SKM-1 (cell line): ENCODE measurements around the gene ZNF618.
A peak's percentile ranks its signal among the peaks of the same experiment; 100 is the strongest.

Experiments
- DNase-seq: peaks from one replicate; lab custom pipeline; 2025; ENCODE audit not compliant: unreplicated experiment; lab: John Stamatoyannopoulos, UW

The ZNF618 gene

DNA sequence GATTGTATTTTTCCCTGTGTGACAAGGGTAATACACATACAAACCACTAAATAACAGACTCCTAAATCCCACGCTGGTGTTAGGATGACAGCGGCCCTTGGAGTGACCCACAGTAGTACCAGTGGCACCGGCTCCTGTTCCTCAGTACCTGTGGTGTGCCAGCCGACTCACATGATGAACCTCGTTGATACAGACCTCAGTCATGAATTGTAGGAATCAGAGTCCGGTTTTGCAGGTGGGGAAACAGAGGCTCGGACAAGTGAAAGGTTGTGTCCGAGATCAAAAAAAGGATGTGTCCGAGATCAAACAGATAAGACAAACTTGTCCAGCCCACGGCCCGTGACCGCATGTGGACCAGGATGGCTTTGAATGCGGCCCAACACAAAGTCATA lies 124.0 kb downstream of the ZNF618 start:
- DNase-seq = no peak

GRCh38 chr9:114000671-114001409 lies 124.7 kb downstream of the ZNF618 start:
- no peak for DNase-seq

DNA sequence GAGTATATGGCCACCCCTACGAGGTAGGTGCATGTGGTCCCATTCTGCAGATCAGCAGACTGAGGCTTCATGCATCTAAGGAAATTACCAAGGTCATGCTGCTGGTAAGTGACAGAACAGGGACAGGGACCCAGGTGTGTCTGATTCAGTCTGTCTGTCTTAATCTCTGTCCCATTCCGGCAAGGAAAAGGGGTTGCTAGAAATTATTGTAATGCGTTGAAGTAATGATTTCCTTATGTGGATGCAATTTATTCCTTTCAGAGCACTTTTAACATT lies 125.2 kb downstream of the ZNF618 start:
- no peak for DNase-seq

- no peak for DNase-seq
These were observed 125.7 kb downstream of the ZNF618 start for GRCh38 chr9:114001794-114002261.

- no peak for DNase-seq
These were observed 126.3 kb downstream of the ZNF618 start for GRCh38 chr9:114002271-114002985.

- DNase-seq = no peak
These were observed 126.9 kb downstream of the ZNF618 start for GRCh38 chr9:114002986-114003350.

GRCh38 chr9:114003351-114003750 lies 127.2 kb downstream of the ZNF618 start:
- DNase-seq = no peak

DNA sequence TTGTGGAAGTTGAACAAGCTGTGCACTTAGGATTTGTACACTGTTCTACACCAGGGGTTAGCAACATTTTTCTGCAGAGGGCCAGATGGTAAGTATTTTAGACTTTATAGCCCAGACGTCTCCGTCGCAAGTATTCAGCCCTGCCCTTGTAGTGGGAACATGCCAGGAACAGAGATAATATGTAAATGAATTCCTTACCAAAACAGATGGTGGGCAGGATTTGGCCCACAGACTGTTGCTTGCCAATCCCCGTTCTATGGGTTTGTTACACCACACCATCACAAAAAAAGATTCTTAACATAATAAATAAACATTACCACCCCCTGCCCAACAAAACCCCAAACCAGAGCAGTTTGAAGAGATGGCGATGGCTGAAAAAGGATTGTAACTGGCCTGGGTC lies 127.6 kb downstream of the ZNF618 start:
- DNase-seq = no peak

DNA sequence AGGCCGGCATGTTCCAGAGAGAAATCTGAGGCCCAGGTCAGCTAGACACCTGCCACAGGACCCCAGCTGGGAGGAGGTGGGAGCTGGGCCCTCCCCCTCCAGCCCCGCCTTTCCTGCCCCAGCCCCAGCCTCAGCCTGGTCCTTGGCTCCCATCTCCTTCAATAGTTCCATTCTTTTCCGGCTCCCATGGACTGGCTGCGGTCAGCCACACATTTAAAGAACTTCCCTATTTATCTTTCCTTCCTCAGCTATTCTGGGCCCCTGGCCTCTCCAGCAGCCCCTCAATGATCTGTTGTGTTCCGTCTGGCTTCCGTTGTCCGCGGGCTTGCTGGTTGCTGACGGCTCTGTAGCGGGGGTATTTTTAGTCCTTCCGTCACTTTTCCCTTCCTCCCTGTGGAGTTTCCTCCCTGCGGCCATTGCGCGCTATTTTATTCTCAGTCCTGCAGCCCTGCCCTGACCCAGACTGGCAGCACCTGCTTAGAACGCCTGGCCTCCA lies 128.2 kb downstream of the ZNF618 start:
- DNase-seq = peak; percentile 37

DNA sequence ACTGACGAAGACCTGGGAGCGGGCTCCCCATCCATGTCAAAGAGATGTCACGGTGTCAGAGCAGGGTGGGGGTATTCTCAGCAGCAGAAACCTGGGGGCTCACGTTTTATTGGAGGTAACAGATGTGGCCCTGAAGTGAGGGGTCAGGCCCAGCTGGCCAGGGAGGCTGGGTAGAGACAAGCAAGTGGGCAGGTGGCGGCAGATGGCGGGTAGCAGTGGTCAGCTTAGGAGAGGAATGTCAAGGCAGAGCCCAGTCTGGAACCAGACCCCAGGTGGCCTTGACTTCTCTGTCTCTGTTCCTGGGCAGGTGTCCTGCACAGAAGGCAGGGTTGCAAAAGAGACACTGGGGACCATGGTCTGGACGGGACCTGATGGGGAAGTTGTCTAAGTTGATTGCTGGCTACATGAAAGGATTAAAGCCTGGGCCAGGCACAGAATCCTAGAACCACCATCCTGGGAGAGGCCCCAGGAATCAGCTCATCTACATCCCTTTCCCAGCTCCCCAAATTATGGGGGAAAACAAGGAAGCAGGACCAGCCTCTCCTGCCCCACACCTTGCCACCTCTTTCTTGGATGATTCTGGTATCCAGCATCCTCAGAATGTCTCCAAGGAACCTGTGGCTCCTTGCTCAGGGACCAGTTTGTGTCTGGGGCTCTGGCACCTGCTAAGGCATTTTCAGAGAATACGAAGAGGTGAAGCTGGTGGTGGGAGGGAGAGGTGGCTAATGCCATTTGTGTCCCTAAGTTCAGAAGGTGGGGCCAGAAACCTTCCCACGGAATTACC lies 129.5 kb downstream of the ZNF618 start:
- DNase-seq = no peak

GRCh38 chr9:114006155-114006550 lies 130.0 kb downstream of the ZNF618 start:
- no peak for DNase-seq

GRCh38 chr9:114006931-114007691 lies 131.0 kb downstream of the ZNF618 start:
- no peak for DNase-seq

- no peak for DNase-seq
These were observed 132.0 kb downstream of the ZNF618 start for GRCh38 chr9:114007991-114008666.

- no peak for DNase-seq
These were observed 132.7 kb downstream of the ZNF618 start for GRCh38 chr9:114008667-114009410.

GRCh38 chr9:114011313-114011712 lies 135.2 kb downstream of the ZNF618 start:
- DNase-seq = no peak

GRCh38 chr9:114012126-114012525 lies 136.0 kb downstream of the ZNF618 start:
- no peak for DNase-seq

GRCh38 chr9:114014044-114014443 lies 137.9 kb downstream of the ZNF618 start:
- DNase-seq = no peak

DNA sequence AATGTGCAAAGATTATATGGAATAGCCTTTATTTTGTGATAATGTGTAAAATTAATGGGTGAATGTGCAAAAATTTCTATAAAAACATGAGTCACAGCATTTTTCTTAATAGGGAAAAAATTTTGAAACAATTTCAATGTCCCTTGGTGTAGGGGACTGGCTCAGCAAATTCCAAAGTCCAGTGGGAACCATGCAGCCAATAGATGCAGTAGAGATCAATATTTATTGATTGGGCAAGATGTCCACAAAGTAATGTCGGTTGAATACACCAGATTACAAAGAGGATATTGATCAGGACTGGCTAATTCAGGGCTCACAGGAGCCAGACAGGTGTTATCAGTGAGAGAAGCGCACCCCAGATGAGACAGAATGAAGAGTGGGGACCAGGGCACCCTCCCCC lies 139.5 kb downstream of the ZNF618 start:
- no peak for DNase-seq

- DNase-seq = no peak
These were observed 140.0 kb downstream of the ZNF618 start for GRCh38 chr9:114016101-114016500.
